Dedifferentiated amniotic fluid mesenchymal stem cell (primary cell): ENCODE data around the gene CROT.
"Not testable (repeated sequence)": the region's sequence is repeated elsewhere in the genome, so short reads cannot be mapped to it uniquely, and the experiment has no call there.

ENCODE experiments used
- DNase-seq: peaks from one replicate; pipeline ENCODE4 v3.0.0-alpha.2; 2016; ENCODE audit errors: extremely low spot score

The CROT gene

GRCh38 chr7:87345166-87345927 lies at the start of gene CROT:
Gene CROT (plus strand): TSS chr7:87345664. CDS start chr7:87349069, 3,405 bp downstream.
- peak; percentile 93 for DNase-seq

- DNase-seq: no peak
Measured at GRCh38 chr7:87300756-87301155, 44.7 kb upstream of the CROT start.

- no peak for DNase-seq
Measured at GRCh38 chr7:87310790-87311419, 34.6 kb upstream of the CROT start.

DNA sequence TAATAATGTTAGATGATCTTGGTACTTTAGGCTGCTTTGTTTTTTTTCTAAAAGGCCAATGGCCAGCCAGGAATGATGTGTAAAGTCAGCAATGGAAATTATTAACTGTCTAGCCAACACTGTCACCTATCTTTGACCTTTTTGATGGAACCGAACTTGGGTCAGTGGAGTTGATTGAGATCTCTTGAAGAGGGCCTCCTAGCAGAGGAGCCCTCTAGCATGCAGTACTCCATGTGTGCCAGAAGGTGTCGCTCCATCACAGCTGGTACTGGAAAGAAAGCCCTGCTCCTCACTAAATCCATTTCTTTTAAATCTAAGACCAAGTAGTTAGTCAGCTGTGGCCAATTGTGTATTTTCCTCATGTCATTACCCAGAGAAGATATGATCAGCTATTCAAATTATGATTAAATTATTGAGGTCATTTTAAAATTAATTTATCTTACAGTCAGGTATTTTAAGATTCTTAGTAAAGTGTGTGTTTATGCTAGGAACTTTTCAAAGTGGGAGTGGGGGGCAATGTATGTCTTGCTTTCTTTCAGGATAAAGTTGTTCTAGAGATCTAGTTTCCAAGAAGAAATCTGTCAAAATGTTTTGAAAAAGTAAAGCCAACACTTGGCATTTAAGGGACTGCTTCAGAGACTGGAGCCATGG lies 33.1 kb upstream of the CROT start:
- DNase-seq: peak; percentile 74

- no peak for DNase-seq
Measured at GRCh38 chr7:87316097-87316700, 29.3 kb upstream of the CROT start.

- DNase-seq: peak; percentile 92
Measured at GRCh38 chr7:87316846-87317552, 28.5 kb upstream of the CROT start.

GRCh38 chr7:87317691-87318245 lies 27.7 kb upstream of the CROT start:
- no peak for DNase-seq

GRCh38 chr7:87318741-87319140 lies 26.7 kb upstream of the CROT start:
- no peak for DNase-seq

DNA sequence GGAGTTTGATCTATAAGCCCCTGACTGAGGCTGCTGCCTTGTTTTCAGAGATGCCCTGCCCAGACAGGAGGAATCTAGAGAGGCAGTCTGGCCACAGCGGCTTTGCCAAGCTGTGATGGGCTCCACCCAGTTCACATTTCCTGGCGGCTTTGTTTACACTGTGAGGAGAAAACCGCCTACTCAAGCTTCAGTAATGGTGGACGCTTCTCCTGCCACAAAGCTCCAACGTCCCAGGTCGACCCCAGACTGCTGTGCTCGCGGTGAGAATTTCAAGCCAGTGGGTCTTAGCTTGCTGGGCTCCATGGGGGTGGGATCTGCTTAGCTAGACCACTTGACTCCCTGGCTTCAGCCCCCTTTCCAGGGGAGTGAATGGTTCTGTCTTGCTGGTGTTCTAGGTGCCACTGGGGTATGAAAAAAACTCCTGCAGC lies 26.3 kb upstream of the CROT start:
- DNase-seq: not testable (repeated sequence)

- DNase-seq: no peak
Measured at GRCh38 chr7:87322912-87323311, 22.6 kb upstream of the CROT start.

DNA sequence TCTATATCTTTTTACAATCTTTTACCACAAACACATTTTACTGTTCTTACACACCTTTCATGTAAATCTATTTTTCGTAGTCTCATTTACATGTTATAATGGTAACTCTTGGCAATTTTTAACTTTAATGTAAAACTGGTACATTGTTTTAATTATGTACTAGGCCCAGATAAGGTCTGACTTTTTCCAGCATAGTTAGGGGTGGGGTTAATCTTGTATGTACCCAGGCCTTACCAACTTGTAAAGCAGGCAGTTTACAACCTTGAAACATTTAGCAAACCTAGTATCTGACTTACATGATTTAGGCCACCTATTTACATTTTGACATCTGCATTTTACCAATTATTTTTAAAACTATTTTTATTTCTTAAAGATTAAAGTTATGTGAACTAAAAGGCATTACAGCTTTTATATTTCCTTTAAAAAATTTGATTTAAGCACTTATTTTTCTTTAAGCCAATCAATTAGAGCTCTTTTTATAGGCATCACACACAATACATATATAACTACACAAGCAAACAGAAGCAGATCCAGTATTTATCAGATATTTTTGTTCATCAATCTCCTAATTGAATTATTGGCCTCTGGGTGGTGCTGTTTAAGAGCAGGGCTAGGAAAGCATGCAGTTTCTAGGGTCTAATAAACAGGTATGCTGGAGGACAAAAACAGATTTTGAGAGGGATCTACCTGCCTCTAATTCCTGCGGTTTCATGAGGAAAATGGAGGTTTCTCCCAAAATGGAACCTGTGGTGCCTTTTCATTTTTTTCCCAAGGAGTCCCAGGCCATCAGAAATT lies 19.7 kb upstream of the CROT start:
- no peak for DNase-seq

DNA sequence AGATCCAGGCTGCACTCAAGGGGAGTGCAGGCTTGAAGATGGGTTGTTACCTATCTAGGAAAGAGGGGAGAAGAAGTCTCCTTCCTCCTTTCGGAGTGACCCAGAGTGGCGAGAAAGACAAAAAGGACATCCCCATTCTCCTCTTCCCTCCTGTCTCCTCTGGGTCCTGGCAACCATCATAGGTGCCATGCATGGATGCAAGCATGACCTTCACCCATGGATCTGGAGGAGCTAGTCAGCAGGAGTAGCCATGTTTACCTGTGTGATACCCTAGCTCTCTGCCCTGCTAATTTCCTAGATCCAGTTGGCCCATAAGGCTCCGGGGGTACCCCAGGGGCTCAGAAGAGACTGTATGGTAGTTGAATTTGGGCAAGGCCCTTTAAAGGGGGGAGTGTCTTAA lies 17.2 kb upstream of the CROT start:
- DNase-seq: no peak

DNA sequence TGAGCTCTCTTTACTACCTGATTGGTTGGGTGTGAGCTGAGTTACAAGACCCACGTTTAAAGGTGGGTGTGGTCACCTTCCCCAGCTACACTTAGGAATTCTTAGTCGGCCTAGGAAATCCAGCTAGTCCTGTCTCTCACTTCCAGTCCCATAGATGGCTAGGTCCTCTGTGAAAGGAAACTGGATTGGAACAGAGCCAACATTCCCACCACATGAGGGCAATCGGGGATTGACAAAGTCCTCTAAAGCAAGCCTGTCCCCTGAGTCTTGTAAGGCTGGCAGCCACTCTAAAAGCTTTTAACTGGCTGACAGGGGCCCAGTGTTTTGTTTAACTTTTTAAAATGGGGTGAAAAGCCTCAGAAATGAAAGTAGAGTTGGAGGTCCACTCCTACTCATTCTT lies 15.1 kb upstream of the CROT start:
- DNase-seq: no peak

GRCh38 chr7:87330942-87331341 lies 14.5 kb upstream of the CROT start:
- DNase-seq: peak; percentile 14

DNA sequence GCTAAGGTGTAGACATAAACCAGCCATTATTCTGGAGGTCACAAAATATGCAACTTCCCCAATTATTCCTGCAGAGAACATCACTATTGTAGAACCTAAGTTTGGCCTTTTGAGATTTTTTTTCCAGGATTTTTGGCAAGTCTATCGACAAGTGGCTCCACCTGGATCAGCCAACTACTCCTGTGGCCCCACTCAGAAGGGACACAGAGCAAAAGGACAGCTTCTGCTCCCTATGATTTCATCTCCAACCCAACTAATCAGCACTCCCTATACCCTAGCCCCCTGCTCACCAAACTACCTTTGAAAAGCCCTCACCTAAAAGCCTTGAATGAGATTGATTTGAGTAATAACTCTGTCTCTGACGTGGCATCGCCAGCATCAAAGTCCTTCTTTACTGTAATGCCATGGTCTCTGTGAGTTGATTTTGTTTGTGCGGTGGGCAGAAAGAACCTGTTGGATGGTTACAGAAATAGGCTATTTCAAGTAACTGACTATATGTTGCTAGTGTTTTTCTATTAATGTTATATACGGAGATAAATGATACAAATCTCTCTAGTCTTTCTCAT lies 13.7 kb upstream of the CROT start:
- DNase-seq: no peak

DNA sequence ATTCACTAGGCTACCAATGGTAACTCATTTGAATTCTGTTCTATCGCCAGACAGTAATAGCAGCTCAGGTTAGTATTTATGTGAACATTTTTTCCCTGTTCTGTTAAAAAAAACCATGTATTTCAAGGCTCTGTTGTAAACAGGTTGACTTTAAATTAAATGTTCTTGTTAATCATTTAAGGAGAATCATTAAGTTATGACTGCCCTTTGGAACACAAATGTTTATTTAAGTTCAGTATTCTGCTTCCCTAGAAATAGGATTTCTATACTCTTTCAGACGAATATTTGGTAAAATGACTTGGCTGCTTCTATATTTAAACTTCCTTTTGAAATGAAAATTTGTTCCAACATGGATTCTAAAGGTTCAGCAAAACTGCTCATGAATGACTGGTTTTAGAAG lies 13.1 kb upstream of the CROT start:
- no peak for DNase-seq

- DNase-seq: no peak
Measured at GRCh38 chr7:87336136-87336535, 9.3 kb upstream of the CROT start.

DNA sequence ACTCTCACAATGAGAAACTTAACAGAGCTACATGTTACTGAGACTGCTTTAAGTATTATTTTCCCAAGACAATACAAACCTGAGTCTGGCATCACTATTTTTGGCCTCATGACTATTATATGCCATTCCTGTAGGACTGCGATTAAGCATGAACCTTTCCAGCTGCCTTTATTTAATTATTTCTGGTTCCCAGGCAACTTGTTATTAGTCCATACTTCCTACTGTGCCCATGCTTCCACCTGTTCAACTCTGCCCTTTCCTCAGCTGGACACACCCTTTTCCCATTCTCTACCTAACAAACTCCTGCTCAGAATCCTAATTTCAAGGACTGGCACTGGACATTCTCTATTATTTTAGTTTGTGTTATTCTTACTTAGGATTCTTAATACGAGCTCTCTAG lies 8.1 kb upstream of the CROT start:
- DNase-seq: no peak

DNA sequence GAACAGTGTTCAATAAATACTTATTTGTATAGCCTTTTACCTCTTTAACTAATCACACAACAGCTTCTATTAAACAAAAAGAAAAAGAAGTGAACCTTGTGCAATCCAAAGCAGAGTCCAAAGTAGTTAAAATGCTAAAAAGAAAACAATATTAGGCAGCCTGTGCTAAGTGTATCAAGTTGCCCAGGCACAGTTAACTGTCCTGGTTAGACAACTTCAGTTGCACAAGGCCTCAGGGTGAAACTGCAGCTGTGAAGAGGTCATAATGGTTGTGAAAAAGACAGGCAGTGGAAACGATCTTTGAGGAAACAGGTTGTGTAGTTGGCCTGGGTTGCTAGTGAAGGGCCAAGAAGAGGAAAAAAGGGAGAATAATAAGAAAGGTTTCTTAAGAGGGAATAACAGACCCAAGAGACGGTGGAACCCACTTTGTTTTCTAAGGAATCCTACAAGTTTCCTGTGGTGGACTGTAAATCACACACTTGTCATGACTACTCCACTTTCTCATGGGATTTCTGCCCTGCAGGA lies 6.0 kb upstream of the CROT start:
- DNase-seq: no peak

DNA sequence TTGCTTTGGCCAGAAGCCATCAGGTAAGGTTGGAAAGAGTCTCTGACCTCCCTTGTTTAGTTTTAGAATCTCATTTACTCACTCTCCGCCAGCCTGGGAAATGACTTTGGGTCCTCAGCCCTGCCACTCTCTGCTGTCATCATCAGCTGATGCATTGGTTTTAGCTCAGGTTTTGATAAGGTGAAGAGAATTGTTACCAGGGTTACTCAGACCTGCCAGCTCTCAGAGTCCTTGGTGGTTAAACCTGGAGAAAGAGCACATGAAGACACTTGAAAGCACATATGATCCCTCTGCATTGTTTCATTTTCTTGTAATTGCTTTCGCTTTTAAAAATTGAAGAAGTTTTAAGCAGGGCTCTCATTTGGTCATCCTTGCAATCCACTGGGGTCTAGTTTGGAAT lies 4.0 kb upstream of the CROT start:
- no peak for DNase-seq
